Heart left ventricle (tissue), 13 donors: ENCODE results near the gene GPX2.

Experiments
- CTCF ChIP-seq, 12 donors: fragments of 200-600 bp; sonication (generic) in 4 of 12; IDR thresholded peaks; one replicate each; pipeline versions ENCODE4 v1.5.0 to v1.8.0; 2018 to 2022; ENCODE audit warnings: antibody characterized with exemption in 12 of 12, mild to moderate bottlenecking in 5 of 12
- POLR2A ChIP-seq, 2 donors: fragments of 450-650 bp; IDR thresholded peaks; one replicate each; pipeline ENCODE4 v1.6.1; 2017; ENCODE audit warnings: antibody characterized with exemption in 2 of 2, mild to moderate bottlenecking in 2 of 2, moderate library complexity in 2 of 2
- donor health status: ischemic (EF 13 %, LVEDD 7.1; RV severe dilation, severe dysfunction).
- donor health status: DM: no; HTN: yes; CAD: no.
- donor health status: DM: no; HTN: no; CAD: no.
- donor health status: ischemic (EF 25% LVEDD 6.9; RV normal size, moderate dysfunction).
- donor health status: ischemic (EF 25% LVEDD 5.7; RV mildly dilated, moderate dysfunction).
- donor health status: ischemic (EF 35%, LVEDD 5.7; RV mildly dilated, moderate dysfunction).
- donor health status: nonischemic (EF 11% LVEDD 7.7; RV severe dilation, severe dysfunction).
- donor health status: DM: yes; HTN: yes; CAD: no.
- donor health status: PGD.
- donor health status: ischemic (EF 29% LVEDD 5.4; RV normal size, mild dysfunction).
- donor health status: nonischemic (EF 23%, LVEDD 6.1; RV moderate dilation, normal function).

GRCh38 chr14:64942531-64943111, at the start of gene GPX2:
- TF ChIP-seq CTCF (IDR thresholded peaks at IDR 0.05) = no peak
- no peak for TF ChIP-seq POLR2A (IDR thresholded peaks at IDR 0.05)
